ENCODE measurements around the gene CADPS.

DNA sequence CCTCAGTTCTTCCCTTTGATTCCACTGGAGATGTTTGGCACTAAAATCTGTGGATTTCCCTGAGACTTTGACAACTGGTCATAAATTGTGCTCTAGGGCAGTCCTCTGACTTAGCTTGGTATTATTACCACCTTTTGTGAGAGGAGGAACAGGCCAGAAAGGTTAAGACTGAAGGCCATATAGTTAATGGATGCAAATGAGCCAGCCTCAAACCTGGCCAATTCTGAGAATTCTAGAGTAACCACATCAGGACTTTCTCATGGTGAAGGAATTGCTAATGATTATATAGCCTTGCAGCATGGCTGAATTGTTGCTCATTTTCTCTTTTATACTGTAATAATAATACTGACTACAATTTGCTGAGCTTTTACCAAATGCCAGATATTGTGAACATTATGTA, 162.5 kb downstream of the CADPS start:
- TF ChIP-seq CTCF (IDR thresholded peaks at IDR 0.05) = no peak
- TF ChIP-seq, protein P1, sequence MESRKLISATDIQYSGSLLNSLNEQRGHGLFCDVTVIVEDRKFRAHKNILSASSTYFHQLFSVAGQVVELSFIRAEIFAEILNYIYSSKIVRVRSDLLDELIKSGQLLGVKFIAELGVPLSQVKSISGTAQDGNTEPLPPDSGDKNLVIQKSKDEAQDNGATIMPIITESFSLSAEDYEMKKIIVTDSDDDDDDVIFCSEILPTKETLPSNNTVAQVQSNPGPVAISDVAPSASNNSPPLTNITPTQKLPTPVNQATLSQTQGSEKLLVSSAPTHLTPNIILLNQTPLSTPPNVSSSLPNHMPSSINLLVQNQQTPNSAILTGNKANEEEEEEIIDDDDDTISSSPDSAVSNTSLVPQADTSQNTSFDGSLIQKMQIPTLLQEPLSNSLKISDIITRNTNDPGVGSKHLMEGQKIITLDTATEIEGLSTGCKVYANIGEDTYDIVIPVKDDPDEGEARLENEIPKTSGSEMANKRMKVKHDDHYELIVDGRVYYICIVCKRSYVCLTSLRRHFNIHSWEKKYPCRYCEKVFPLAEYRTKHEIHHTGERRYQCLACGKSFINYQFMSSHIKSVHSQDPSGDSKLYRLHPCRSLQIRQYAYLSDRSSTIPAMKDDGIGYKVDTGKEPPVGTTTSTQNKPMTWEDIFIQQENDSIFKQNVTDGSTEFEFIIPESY (IDR thresholded peaks at IDR 0.05; ENCODE audit: borderline replicate concordance, low read depth) = no peak
- TF ChIP-seq EZH2phosphoT487 (IDR thresholded peaks at IDR 0.05; ENCODE audit: borderline replicate concordance, low read depth) = no peak
- TF ChIP-seq FOXM1 (IDR thresholded peaks at IDR 0.05; ENCODE audit: low read depth) = no peak
- no peak for TF ChIP-seq RAD21 (IDR thresholded peaks at IDR 0.05; ENCODE audit: low read length)
- TF ChIP-seq REST (IDR thresholded peaks at IDR 0.05; ENCODE audit: low read depth, low read length) = no peak
- TF ChIP-seq, protein P2, sequence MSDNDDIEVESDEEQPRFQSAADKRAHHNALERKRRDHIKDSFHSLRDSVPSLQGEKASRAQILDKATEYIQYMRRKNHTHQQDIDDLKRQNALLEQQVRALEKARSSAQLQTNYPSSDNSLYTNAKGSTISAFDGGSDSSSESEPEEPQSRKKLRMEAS (IDR thresholded peaks at IDR 0.05; ENCODE audit: low read depth) = no peak
- TF ChIP-seq YY1 (IDR thresholded peaks at IDR 0.05; ENCODE audit: low read depth) = no peak
- TF ChIP-seq TAF1 (IDR thresholded peaks at IDR 0.05; ENCODE audit: borderline replicate concordance, low read depth, low read length) = no peak
- TF ChIP-seq CHD2 (IDR thresholded peaks at IDR 0.05; ENCODE audit: low read length, partially characterized antibody) = no peak
- no peak for TF ChIP-seq SMC3 (IDR thresholded peaks at IDR 0.05; ENCODE audit: low read depth, low read length)
- no peak for TF ChIP-seq POLR2AphosphoS5 (IDR thresholded peaks at IDR 0.05; ENCODE audit: low read depth, low read length)
- TF ChIP-seq USF1 (IDR thresholded peaks at IDR 0.05; ENCODE audit: borderline replicate concordance, low read depth) = no peak
- TF ChIP-seq TEAD4 (IDR thresholded peaks at IDR 0.05; ENCODE audit: borderline replicate concordance, insufficient read depth) = no peak

Measured in SK-N-SH (cell line).